ENCODE results near the gene MMP23B. TPM values are rescaled to one million over a fixed set of nuclear protein-coding genes. Genes with fewer than 3 reads are reported as not detected.

The MMP23B gene
- polyA plus RNA-seq, 6 donors from 2014 or later, result 0.35 to 0.74 (median 0.53) TPM; not detected in 2

GRCh38 chr1:1599030-1599934 lies 32.7 kb upstream of the MMP23B start:
- H3K4me3 Mint-ChIP-seq, result peak overlapping the region in 7 of 8 donors; percentile 73 to 92 (median 81)
- ATAC-seq (ENCODE audit: low read depth in 2 of 2), result peak; percentile 42 to 44
- H3K27ac Mint-ChIP-seq, result peak overlapping the region in 3 of 6 donors; percentile 56 to 88 (median 82)
- H3K27me3 Mint-ChIP-seq, result peaks cover 4 to 18% (median 5%) of the 10 kb centered on the region in 3 donors
- peaks cover 16 to 19% (median 16%) of the 10 kb centered on the region in 3 donors for H3K4me1 Mint-ChIP-seq
- H3K9me3 Mint-ChIP-seq, result no peaks in the 10 kb centered on the region
- H3K36me3 Mint-ChIP-seq, result no peaks in the 10 kb centered on the region
- DNase-seq, result peak; percentile 37

DNA sequence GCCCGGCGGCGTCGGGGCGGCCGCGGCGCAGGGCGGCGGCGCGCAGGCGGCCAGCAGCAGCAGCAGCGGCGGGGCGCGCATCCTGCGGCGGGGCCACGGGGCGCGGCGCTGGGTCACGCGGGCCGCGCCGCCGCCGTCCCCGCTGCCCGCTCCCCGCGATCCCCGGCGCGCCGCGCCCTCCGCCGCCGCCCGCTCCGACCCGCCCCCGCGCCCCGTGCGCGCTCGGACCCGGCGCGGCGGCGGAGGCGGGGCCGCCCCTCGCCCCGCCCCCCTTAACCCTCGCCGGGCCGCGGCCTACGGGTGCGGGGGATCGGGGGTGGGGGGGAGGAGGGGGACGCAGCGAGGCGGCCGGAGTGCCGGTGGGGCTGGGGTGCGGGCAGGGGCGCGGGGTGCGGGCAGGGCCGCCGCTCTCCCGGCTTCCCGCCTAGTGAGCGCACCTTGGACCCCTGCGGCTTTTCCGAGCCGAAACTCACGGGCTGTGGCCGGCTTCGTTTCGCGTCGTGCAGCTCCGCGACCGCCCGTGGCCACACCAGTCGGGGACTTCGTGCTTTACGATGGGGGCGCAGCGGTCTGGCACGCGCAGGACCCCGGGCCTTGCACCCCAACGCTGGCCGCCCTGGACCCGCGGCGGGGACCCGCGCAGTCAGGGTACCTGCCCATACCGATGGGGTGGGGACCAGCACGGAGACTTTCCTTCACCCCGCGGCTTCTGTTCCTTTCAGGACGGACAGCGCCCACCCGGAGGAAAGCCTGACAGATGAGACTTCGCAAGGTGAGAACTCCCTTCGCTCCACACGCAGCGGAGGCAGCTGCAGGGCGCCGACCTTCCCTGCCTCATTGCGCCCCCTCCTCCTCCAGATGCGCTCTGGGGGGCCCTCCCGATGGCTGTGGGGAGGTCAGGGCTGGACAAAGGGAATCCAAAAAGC lies 31.8 kb upstream of the MMP23B start, which contains the start of gene FNDC10:
TSS of gene FNDC10 (minus strand) at position 201 of the 926 bp plus-strand sequence. CDS start at position 81, 120 bp downstream.
- Mint-ChIP-seq H3K27ac (peak within 1 kb of the TSS in 2 of 6 donors; percentile 56 to 88), H3K4me1 (peaks cover 16 to 22% (median 19%) of the 10 kb centered on the region in 3 donors), H3K36me3 (no peaks in the 10 kb centered on the region), H3K27me3 (peaks cover 4 to 18% (median 5%) of the 10 kb centered on the region in 3 donors), H3K9me3 (no peaks in the 10 kb centered on the region), H3K4me3 (peak within 1 kb of the TSS; percentile 73 to 92 (median 81))
- ATAC-seq (ENCODE audit: low read depth in 2 of 2) (no peak), DNase-seq (no peak)

DNA sequence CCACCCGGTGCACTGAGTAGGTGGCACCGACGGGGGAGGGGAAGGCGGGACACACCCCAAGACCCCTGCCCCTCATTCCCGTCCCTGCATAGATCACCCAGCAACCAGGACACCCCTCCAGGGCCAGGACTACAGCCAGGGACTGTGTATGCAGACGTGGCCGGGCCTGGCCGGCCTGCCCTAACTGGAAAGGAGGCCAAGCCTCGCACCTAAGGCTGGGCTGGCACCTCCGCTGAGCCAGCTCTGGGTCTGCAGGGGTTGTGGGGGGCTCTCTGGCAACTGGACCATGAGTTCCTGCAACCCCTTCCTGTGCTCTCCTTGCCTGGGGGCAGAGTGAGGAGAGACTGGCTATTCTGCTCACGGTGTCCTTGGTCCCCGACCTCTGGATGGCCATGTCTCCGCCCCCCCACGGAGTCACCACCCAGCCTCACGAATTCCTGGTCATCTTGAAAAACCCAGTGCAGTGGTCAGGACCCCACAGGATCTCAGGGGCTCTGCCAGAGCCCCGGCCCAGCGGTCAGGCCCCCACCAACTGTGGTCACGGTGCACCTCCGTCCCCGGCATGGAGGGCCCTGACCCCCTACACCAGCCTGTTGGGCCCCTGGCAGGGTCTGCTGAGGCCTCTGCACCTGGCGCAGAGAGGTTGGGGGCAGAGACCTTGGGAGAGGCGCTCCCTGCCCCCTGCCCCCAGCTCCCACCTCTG lies 31.0 kb upstream of the MMP23B start:
- Mint-ChIP-seq H3K4me1 (peaks cover 16 to 22% (median 19%) of the 10 kb centered on the region in 3 donors), H3K27ac (no peak overlapping the region), H3K9me3 (no peaks in the 10 kb centered on the region), H3K27me3 (peaks cover 4 to 18% (median 5%) of the 10 kb centered on the region in 3 donors), H3K4me3 (peak overlapping the region in 7 of 8 donors; percentile 56 to 83 (median 73)), H3K36me3 (no peaks in the 10 kb centered on the region)
- ATAC-seq (ENCODE audit: low read depth in 2 of 2) (no peak), DNase-seq (no peak)

GRCh38 chr1:1601564-1602303 lies 30.2 kb upstream of the MMP23B start:
- Mint-ChIP-seq H3K4me1 (peaks cover 18 to 23% (median 21%) of the 10 kb centered on the region in 3 donors), H3K4me3 (peak overlapping the region in 6 of 8 donors; percentile 24 to 75 (median 46)), H3K27ac (peak overlapping the region in 1 of 6 donors; percentile 53), H3K36me3 (no peaks in the 10 kb centered on the region), H3K9me3 (no peaks in the 10 kb centered on the region), H3K27me3 (peaks cover 4 to 18% (median 5%) of the 10 kb centered on the region in 3 donors)
- no peak for DNase-seq
- no peak for ATAC-seq (ENCODE audit: low read depth in 2 of 2)

DNA sequence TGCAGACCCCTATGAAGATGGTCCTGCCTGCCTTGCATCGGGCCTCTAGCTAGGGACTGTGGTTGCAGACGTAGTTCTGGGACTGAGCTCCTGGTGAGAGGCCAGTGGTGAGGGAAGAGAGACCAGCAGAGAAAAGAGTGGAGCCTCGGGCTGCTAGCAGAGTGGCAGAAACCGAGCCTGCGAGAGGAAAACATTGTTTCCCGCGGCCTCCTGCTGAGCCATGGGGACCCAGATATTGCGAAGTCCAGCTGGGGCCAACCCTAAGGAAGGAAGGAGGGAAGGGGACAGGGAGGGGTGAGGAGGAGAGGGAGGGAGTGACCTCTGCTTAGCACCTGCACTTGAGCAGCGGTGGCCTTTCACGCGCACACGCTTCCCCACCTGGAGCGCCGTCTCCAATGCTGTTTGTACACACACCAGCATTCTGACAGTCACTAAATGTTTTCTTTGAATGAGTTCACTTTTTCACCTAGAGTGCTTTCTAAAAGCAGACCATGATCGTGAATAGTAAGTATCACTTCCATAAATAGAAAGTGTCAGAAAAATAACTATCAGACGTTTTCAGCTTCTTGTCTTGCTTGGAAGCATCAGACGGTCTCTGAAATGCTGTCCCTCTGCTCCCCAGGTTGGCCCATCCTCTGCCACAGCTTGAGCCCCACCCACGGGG lies 29.5 kb upstream of the MMP23B start:
- Mint-ChIP-seq H3K27me3 (peaks cover 4 to 18% (median 5%) of the 10 kb centered on the region in 3 donors), H3K9me3 (no peaks in the 10 kb centered on the region), H3K36me3 (no peaks in the 10 kb centered on the region), H3K4me3 (peak overlapping the region in 6 of 8 donors; percentile 8 to 67 (median 38)), H3K27ac (peak overlapping the region in 4 of 6 donors; percentile 11 to 53 (median 46)), H3K4me1 (peaks cover 25 to 28% (median 27%) of the 10 kb centered on the region in 3 donors)
- peak in 1 of 2 donors; percentile 19 for ATAC-seq (ENCODE audit: low read depth in 2 of 2)
- no peak for DNase-seq

DNA sequence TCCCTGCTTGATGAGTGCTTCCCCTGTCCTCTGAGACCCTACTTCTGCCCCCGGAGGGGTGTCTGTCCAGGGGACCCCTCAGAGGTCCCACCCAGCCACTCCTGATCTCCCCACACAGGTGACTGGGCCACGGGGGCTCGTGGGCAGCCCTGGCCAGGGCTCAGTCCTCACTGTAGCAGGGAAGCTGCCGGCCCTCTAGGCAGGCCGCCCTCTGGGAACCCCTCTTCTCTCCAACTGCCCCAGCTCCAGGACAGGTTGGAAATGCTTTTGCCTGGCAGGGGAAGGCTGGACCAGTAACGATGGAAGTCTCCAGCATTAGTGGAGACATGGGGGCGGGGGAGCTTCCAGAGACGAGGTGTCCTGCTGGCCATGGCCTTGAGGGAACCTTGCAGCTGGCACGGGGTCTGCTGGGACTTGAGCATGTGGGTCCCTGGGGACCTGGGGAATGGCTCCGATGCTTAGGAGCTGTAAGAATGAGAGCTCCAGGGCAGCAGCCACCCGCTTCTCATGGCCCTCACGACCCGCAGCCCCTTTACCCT lies 28.9 kb upstream of the MMP23B start:
- DNase-seq (no peak), ATAC-seq (ENCODE audit: low read depth in 2 of 2) (no peak)
- Mint-ChIP-seq H3K4me1 (peaks cover 30 to 32% (median 31%) of the 10 kb centered on the region in 3 donors), H3K9me3 (no peaks in the 10 kb centered on the region), H3K27ac (peak overlapping the region in 2 of 6 donors; percentile 42 to 49), H3K36me3 (no peaks in the 10 kb centered on the region), H3K27me3 (peaks cover 4 to 13% (median 5%) of the 10 kb centered on the region in 3 donors), H3K4me3 (peak overlapping the region in 3 of 8 donors; percentile 8 to 67 (median 59))

DNA sequence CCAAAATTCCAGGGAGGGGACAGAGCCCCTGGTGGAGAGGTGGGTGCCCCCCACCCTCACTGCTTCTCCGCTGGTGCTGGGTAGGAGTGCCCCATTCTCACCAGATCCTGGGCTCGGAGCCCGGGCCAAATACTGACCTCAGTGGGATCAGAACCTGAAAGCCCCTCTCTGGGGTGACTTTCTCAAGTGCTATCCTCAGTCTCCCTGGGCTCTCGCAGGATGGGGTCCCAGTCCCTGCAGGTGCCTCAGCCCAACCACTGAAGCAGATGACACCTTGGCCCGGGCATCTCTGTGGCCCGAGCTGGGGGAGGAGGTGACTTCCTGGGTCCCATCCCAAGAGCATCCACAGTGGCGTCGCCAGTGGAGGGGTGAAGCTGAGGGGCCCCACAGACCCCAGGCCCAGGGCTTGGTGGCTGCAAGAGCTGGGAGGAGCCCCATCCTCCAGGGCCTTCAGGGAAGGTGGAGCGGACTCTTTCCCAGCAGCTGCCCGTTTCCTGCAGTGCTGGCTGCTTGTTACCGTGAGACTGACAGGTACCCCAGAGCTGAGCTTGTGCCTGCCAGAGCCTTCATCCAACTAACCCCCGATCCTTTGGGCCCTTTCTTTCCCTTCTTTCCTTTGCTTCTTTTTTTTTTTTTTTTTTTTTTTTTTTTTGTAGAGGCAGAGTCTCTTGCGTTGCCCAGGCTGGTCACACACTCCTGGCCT lies 28.2 kb upstream of the MMP23B start:
- Mint-ChIP-seq H3K4me3 (peak overlapping the region in 2 of 8 donors; percentile 32 to 36), H3K27ac (peak overlapping the region in 2 of 6 donors; percentile 88 to 91)

DNA sequence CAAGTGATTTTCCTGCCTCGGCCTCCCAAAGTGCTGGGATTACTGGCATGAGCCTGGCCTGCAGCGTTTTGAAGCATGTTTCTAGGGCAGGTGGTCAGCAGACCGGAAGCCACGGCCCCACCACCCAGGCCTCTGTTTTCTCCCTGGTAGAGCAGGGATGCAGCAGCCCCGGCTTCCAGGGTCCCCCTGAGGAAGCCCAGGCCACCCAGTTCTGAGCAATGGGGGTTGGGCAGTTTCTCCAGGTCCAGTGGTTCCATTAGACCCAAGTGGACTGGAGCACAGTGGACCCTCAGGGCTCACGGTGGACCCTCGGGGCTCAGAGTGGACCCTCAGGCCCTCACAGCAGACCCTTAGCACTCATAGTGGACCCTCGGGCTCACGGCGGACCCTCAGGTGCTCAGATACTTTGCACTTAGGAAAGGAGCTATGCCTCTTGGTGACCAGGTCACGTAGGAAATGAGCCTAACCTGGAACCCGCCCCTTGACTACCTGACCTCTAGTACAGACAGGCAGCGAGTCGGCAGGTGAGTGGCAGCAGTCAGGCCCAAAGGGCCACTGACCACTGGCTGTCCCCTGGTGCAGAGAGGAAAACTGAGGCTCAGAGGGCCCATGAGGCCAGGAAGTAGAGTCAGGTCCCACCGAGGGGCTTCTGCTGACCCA lies 27.5 kb upstream of the MMP23B start:
- DNase-seq (no peak), ATAC-seq (ENCODE audit: low read depth in 2 of 2) (no peak)
- Mint-ChIP-seq H3K4me3 (peak overlapping the region in 3 of 8 donors; percentile 28 to 66 (median 32)), H3K9me3 (no peaks in the 10 kb centered on the region), H3K36me3 (no peaks in the 10 kb centered on the region), H3K27me3 (peaks cover 0 to 5% (median 4%) of the 10 kb centered on the region in 3 donors), H3K27ac (peak overlapping the region in 3 of 6 donors; percentile 62 to 91 (median 88)), H3K4me1 (peaks cover 24 to 28% (median 26%) of the 10 kb centered on the region in 3 donors)

More for the DNA sequence above, 28.2 kb upstream of the MMP23B start:
- no peak for ATAC-seq (ENCODE audit: low read depth in 2 of 2)
- H3K36me3 Mint-ChIP-seq, result no peaks in the 10 kb centered on the region
- H3K9me3 Mint-ChIP-seq, result no peaks in the 10 kb centered on the region
- peaks cover 28 to 31% (median 29%) of the 10 kb centered on the region in 3 donors for H3K4me1 Mint-ChIP-seq
- peaks cover 3 to 9% (median 4%) of the 10 kb centered on the region in 3 donors for H3K27me3 Mint-ChIP-seq
- no peak for DNase-seq

DNA sequence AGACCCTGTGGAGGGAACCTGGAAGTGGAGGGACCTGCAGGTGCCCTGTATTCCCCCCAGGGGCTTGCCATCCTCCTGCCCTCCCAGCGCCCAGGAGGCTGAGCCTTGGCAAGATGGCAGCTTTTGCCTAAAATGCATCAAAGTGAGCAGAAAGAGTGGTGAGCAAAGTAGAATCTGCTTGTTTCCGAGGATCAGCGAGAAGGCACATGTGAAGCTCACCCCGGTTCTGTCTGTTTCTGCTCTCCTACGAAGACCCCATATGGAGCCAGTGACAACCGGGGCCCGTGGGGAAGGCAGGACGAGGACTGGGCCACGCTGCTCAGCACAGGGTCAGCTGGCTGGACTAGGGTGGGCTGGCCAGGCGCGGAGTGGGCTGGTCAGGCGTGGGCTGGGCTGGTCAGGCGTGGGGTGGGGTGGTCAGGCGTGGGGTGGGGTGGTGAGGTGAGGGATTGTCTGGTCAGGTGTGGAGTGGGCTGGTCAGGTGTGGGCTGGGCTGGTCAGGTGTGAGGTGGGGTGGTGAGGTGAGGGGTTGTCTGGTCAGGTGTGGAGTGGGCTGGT lies 26.9 kb upstream of the MMP23B start:
- Mint-ChIP-seq H3K27me3 (peaks cover 0 to 5% (median 4%) of the 10 kb centered on the region in 3 donors), H3K9me3 (no peaks in the 10 kb centered on the region), H3K27ac (peak overlapping the region in 3 of 6 donors; percentile 62 to 88 (median 81)), H3K4me1 (peaks cover 24 to 28% (median 26%) of the 10 kb centered on the region in 3 donors), H3K4me3 (peak overlapping the region in 2 of 8 donors; percentile 28 to 65), H3K36me3 (no peaks in the 10 kb centered on the region)
- ATAC-seq (ENCODE audit: low read depth in 2 of 2) (no peak), DNase-seq (no peak)

DNA sequence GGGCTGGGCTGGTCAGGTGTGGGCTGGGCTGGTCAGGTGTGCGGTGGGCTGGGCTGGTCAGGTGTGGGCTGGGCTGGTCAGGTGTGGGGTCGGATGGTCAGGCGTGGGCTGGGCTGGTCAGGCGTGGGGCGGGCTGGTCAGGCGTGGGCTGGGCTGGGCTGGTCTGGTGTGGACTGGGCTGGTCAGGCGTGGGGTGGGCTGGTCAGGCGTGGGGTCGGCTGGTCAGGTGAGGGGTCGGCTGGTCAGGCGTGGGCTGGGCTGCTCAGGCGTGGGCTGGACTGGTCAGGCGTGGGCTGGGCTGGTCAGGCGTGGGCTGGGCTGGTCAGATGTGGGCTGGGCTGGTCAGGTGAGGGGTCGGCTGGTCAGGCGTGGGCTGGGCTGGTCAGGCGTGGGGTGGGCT lies 26.2 kb upstream of the MMP23B start:
- peaks cover 0 to 4% (median 2%) of the 10 kb centered on the region in 3 donors for H3K27me3 Mint-ChIP-seq
- DNase-seq (no peak), ATAC-seq (ENCODE audit: low read depth in 2 of 2) (no peak)
- H3K27ac Mint-ChIP-seq, result no peak overlapping the region
- no peaks in the 10 kb centered on the region for H3K9me3 Mint-ChIP-seq
- H3K4me3 Mint-ChIP-seq, result no peak overlapping the region
- no peaks in the 10 kb centered on the region for H3K36me3 Mint-ChIP-seq
- peaks cover 24 to 28% (median 26%) of the 10 kb centered on the region in 3 donors for H3K4me1 Mint-ChIP-seq
